HG03469 (cell line): ENCODE results near the gene DDX5.

ENCODE experiments used
- ATAC-seq: cut with Tn5 transposase; IDR thresholded peaks from one replicate; pipeline ENCODE4 v1.9.1; 2021; ENCODE audit warnings: mild to moderate bottlenecking, moderate library complexity, moderate number of reproducible peaks; ENCODE audit not compliant: unreplicated experiment

DDX5 gene

DNA sequence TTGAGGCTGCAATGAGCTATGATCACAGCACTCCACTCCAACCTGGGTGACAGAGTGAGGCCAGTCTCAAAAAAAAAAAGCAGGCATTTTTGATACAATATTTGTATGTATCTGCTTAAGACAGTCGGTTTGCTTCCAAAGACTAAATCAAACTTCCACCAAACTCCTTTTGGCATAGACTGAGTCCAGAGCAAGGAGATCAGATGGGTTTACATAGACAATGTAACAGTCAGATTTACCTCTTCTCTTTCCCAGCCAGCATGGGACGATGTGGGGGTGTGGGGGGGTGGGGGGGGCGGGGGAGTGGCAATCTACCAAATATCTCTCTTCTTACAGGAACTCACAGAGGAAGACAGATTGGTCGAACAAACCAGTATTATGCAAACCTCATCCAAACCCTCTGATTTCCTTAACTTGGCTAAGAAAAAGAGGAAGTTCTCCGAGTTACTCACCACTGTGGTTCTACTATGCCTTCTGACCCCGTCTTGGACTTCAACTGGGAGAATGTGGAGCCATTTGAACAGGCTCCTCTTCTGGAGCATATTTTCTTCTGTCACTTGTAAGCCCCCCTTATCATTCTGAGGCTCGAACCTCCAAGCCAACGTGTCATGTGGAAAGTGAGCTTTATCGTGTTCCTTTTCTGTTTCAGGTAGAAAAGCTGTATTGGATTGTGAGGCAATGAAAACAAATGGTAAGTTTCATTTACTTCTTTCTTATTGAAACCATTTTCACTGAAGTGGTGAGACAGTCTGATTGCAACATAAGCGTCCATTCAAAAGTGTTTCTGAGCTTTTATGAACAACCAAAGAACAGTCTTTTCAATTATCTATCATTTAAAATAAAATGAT is 57.2 kb downstream of the DDX5 start, which contains the start of gene MILR1:
Gene MILR1, plus strand, starts transcription at position 451 of the 848 bp plus-strand sequence. Its CDS starts 54 bp downstream, at position 505.
- no peak for ATAC-seq
